Nephron (organoid): Measurements from ENCODE around the gene ARHGAP6.

ENCODE experiments used
- H3K27ac Mint-ChIP-seq, 3 experiments: 2 replicates each; pipeline ENCODE4 v1.8.0; 2020; ENCODE audit warnings: mixed read lengths in 3 of 3, mild to moderate bottlenecking in 2 of 3, moderate library complexity in 1 of 3
- H3K27me3 Mint-ChIP-seq: 2 replicates; pipeline ENCODE4 v1.8.0; 2021; ENCODE audit warnings: low read depth, mild to moderate bottlenecking, moderate library complexity, mixed read lengths
- H3K36me3 Mint-ChIP-seq: 2 replicates; pipeline ENCODE4 v1.8.0; 2020; ENCODE audit warnings: low read depth, mixed read lengths
- H3K4me1 Mint-ChIP-seq: 2 replicates; pipeline ENCODE4 v1.8.0; 2020; ENCODE audit warnings: mixed read lengths
- H3K4me3 Mint-ChIP-seq, 3 experiments: 2 replicates each; pipeline ENCODE4 v1.8.0; 2020; ENCODE audit warnings: mild to moderate bottlenecking in 3 of 3, mixed read lengths in 3 of 3, moderate library complexity in 2 of 3
- H3K9me3 Mint-ChIP-seq: 2 replicates; pipeline ENCODE4 v1.8.0; 2020; ENCODE audit warnings: mixed read lengths
- TF ChIP-seq, protein P1 (sequence below), 3 experiments: fragments of 200-600 bp; sonication (generic); IDR thresholded peaks; one replicate each; pipeline ENCODE4 v1.5.0; 2021; ENCODE audit warnings: antibody characterized with exemption in 3 of 3; ENCODE audit not compliant: unreplicated experiment in 3 of 3

ARHGAP6 gene

DNA sequence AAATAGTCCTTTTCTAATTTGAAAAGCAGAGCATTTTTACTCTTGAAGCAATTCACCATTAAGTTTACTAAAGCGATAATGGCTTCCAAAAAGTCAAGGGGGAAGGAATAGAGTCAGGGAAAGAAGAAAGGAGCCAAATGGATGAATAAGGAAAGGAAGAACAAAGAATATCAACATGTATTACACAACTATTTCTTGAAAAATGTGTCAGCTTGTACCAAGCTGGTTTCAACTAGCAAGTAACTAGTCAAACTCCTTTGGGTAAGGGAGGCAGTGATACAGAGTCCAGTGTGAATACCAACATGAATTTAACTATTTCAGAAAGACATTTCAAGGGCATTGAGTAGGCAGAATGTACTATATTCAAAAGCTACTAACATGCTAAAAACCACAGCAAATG is 112.1 kb downstream of the ARHGAP6 start:
- peaks cover 5% of the 10 kb centered on the region for H3K4me1 Mint-ChIP-seq
- TF ChIP-seq, protein P1, sequence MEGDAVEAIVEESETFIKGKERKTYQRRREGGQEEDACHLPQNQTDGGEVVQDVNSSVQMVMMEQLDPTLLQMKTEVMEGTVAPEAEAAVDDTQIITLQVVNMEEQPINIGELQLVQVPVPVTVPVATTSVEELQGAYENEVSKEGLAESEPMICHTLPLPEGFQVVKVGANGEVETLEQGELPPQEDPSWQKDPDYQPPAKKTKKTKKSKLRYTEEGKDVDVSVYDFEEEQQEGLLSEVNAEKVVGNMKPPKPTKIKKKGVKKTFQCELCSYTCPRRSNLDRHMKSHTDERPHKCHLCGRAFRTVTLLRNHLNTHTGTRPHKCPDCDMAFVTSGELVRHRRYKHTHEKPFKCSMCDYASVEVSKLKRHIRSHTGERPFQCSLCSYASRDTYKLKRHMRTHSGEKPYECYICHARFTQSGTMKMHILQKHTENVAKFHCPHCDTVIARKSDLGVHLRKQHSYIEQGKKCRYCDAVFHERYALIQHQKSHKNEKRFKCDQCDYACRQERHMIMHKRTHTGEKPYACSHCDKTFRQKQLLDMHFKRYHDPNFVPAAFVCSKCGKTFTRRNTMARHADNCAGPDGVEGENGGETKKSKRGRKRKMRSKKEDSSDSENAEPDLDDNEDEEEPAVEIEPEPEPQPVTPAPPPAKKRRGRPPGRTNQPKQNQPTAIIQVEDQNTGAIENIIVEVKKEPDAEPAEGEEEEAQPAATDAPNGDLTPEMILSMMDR (IDR thresholded peaks at IDR 0.05; ENCODE audit: unreplicated experiment in 3 of 3), result no peak

DNA sequence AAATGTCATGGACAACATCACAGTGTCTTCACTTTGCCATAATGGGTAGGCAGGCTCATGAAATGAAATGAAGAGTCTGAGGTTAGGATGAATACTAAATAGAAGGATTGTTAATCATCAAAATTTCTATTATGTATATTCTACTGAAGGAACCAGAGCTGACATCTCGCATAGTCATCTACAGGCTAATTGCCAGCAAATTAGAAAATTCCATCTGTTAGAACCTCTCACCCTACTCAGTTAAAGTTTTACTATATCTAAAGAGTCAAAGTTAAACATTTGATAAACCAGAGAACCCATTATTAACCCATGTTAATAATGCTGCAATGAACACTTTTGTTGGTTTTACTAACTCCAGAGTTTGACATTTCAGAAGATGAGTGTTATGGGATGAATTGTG is 114.6 kb downstream of the ARHGAP6 start:
- H3K27ac Mint-ChIP-seq, result peak overlapping the region in 1 of 3 experiments; percentile 40
- H3K9me3 Mint-ChIP-seq, result peaks cover 9% of the 10 kb centered on the region
- H3K4me1 Mint-ChIP-seq, result no peaks in the 10 kb centered on the region
- no peaks in the 10 kb centered on the region for H3K36me3 Mint-ChIP-seq
- TF ChIP-seq, protein P1 (IDR thresholded peaks at IDR 0.05; ENCODE audit: unreplicated experiment in 3 of 3), result no peak
- H3K27me3 Mint-ChIP-seq, result no peaks in the 10 kb centered on the region
- H3K4me3 Mint-ChIP-seq, result no peak overlapping the region

More for the DNA sequence above, 112.1 kb downstream of the ARHGAP6 start:
- H3K27me3 Mint-ChIP-seq, result no peaks in the 10 kb centered on the region
- peak overlapping the region in 1 of 3 experiments; percentile 45 for H3K27ac Mint-ChIP-seq
- H3K4me3 Mint-ChIP-seq, result no peak overlapping the region
- H3K9me3 Mint-ChIP-seq, result peaks cover 13% of the 10 kb centered on the region
- H3K36me3 Mint-ChIP-seq, result no peaks in the 10 kb centered on the region

DNA sequence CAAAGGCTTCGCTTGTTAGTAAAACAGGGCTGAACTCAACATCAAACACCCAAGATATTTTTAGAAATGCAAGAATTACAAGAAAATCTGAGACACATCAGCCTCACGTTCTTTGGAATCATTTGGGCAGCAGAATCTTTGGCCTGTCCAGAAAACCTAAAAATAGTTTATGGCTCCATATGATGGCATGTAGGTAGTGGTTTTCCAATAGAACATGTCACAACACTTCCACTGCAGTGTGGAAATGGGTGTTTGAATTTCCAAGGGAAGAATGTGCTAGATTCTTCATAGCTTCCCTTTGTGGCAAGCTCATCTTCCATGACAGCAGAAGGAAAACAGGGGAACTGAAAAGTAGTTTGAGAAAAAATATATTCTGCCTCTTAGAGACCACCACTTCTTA is 118.8 kb downstream of the ARHGAP6 start:
- no peaks in the 10 kb centered on the region for H3K36me3 Mint-ChIP-seq
- no peak overlapping the region for H3K27ac Mint-ChIP-seq
- H3K4me1 Mint-ChIP-seq, result peaks cover 4% of the 10 kb centered on the region
- no peaks in the 10 kb centered on the region for H3K27me3 Mint-ChIP-seq
- TF ChIP-seq, protein P1 (IDR thresholded peaks at IDR 0.05; ENCODE audit: unreplicated experiment in 3 of 3), result no peak
- H3K9me3 Mint-ChIP-seq, result peaks cover 6% of the 10 kb centered on the region
- no peak overlapping the region for H3K4me3 Mint-ChIP-seq

DNA sequence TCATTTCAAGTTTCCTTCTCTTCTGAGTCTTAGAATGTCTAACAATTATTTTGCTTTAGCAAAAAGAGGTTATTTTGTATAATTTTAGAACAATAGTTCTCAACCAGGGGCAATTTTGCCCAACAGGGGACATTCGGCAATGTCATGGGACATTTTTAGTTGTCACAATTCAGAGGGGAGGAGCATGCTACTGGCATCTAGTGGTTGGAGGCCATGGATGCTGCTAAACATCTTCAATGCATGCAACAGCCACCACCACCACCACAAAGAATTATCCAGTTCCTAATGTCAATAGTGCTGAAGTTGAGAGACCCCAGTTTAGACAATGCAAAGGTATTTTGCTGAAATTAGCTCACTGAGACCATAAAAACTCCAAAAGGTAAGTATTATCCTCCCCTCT is 122.5 kb downstream of the ARHGAP6 start:
- Mint-ChIP-seq H3K27me3 (no peaks in the 10 kb centered on the region), H3K27ac (no peak overlapping the region), H3K4me1 (peaks cover 14% of the 10 kb centered on the region), H3K36me3 (no peaks in the 10 kb centered on the region), H3K9me3 (peaks cover 2% of the 10 kb centered on the region), H3K4me3 (no peak overlapping the region)
- TF ChIP-seq, protein P1 (IDR thresholded peaks at IDR 0.05; ENCODE audit: unreplicated experiment in 3 of 3), result no peak

DNA sequence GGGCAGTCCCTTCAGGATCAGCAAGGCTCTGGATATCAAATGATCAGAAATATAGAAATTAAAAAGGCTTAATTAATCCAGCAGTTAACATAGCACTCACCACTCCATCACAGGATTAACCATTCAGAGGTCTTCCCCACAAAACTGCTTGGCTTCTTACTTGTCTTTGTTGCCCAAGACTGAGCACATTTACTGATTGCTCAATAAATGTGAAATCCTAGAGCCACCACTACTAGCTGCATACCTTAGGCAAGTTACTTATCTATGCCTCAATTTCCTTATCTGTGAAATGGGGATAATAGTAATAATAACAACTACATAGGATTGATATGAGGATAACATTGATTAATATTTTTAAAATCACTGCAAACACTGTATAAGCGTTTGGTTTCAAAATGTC is 124.2 kb downstream of the ARHGAP6 start:
- Mint-ChIP-seq H3K4me3 (no peak overlapping the region), H3K27ac (no peak overlapping the region), H3K36me3 (no peaks in the 10 kb centered on the region), H3K27me3 (no peaks in the 10 kb centered on the region), H3K9me3 (no peaks in the 10 kb centered on the region), H3K4me1 (peaks cover 19% of the 10 kb centered on the region)
- TF ChIP-seq, protein P1 (IDR thresholded peaks at IDR 0.05; ENCODE audit: unreplicated experiment in 3 of 3), result no peak

DNA sequence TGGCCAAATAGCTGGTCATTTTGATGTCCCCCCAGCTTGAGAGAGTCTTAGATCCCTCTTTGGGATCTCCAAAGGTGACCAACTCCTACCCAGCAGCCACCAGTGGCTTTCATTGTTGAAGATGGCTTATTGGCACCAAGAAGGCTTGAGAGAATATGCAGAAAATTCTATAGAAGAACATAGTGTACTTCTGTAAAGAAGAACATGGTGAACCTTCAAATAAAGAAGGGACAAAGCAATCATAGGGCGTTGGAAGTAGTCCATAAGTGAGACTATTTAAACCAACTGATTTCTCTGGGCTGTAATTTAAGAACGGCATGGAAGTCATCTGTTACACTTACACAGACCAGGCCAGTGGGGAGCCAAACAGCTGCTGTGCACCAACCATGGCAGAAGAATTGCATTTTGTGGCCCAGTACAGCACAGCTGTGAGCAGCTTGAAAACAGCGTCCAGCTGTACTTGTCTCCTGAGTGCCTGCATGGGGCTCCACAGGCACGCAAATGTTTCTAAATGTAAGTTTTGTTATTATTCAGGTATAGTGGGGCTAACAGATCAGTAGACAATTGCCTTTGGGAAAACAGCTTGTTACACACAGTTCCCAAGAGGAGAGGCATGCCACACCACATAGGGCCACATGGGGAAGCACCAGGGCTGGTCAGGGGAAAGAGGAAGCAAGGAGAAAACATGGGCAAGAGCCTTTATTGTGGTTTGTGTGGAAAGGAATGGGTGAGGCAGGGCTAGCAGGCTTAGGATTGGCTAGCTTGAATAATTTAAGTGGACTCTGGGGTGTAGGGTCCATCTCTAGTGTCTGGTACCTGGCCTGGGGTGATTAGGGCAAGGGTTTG is 125.0 kb downstream of the ARHGAP6 start:
- Mint-ChIP-seq H3K9me3 (no peaks in the 10 kb centered on the region), H3K4me1 (peaks cover 19% of the 10 kb centered on the region), H3K27ac (peak overlapping the region; percentile 17 to 35 (median 18)), H3K27me3 (no peaks in the 10 kb centered on the region), H3K4me3 (peak overlapping the region in 1 of 3 experiments; percentile 6), H3K36me3 (no peaks in the 10 kb centered on the region)
- TF ChIP-seq, protein P1 (IDR thresholded peaks at IDR 0.05; ENCODE audit: unreplicated experiment in 3 of 3), result no peak
